Ovary (tissue), 3 donors: ENCODE results near the gene UBXN7.

Experiments used
- POLR2A ChIP-seq: fragments of 450-650 bp; IDR thresholded peaks from one replicate; pipeline ENCODE4 v1.6.1; 2017; ENCODE audit warnings: antibody characterized with exemption, mild to moderate bottlenecking, moderate library complexity
- TF ChIP-seq, protein P1 (sequence below), 3 donors: fragments of 450-650 bp in 2 of 3; fragments of 200-600 bp in 1 of 3; IDR thresholded peaks; one replicate each; pipeline versions ENCODE4 v1.5.1 to v1.8.0; 2016 to 2022; ENCODE audit warnings: antibody characterized with exemption in 3 of 3, mild to moderate bottlenecking in 1 of 3
- donor health status: DM: no; HTN: no; CAD: no.

DNA sequence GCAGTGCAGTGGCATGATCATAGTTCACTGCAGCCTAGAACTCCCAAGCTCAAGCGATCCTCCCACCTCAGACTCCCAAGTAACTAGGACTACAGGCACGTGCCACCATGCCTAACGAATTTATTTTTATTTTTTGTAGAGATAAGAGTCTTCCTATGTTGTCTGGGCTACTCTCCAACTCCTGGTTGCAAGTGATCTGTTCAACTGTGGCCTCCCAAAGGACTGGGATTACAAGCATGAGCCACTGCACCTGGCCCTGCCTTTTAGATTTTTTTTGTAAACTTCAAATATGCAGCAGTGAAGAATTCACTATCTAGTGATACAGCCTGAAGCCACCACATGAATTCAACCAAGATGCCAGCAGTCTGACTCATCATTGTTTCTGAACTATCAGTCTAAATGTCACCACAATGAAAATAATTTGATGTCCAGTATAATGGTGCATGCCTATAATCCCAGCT, 32.7 kb downstream of the UBXN7 start:
- TF ChIP-seq, protein P1, sequence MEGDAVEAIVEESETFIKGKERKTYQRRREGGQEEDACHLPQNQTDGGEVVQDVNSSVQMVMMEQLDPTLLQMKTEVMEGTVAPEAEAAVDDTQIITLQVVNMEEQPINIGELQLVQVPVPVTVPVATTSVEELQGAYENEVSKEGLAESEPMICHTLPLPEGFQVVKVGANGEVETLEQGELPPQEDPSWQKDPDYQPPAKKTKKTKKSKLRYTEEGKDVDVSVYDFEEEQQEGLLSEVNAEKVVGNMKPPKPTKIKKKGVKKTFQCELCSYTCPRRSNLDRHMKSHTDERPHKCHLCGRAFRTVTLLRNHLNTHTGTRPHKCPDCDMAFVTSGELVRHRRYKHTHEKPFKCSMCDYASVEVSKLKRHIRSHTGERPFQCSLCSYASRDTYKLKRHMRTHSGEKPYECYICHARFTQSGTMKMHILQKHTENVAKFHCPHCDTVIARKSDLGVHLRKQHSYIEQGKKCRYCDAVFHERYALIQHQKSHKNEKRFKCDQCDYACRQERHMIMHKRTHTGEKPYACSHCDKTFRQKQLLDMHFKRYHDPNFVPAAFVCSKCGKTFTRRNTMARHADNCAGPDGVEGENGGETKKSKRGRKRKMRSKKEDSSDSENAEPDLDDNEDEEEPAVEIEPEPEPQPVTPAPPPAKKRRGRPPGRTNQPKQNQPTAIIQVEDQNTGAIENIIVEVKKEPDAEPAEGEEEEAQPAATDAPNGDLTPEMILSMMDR (IDR thresholded peaks at IDR 0.05): no peak
- TF ChIP-seq POLR2A: no peak
